H1 (cell line): ENCODE data around the gene POLR2H. TPM values are rescaled to one million over a fixed set of nuclear protein-coding genes. Genes with fewer than 3 reads are reported as not detected.

Experiments
- CBX8 ChIP-seq: fragments of 300-800, 300-1000 bp; sonication (generic); IDR thresholded peaks from 2 replicates; pipeline ENCODE4 v1.7.1; 2016; ENCODE audit warnings: low read depth, low read length, borderline replicate concordance
- CHD1 ChIP-seq: IDR thresholded peaks from 2 replicates; pipeline ENCODE4 v1.6.1; 2012; ENCODE audit warnings: low read depth, low read length, improper control_type of control experiment
- polyA plus RNA-seq, 7 experiments: library from polyadenylated mRNA; depleted of rRNA in 3 of 7; stranded (reverse) in 5 of 7; unstranded in 2 of 7; fragments of >200 nt in 5 of 7; fragments of 200-250 nt in 2 of 7; gene quantifications; 1 replicate in 5 of 7; 2 replicates in 1 of 7; 4 replicates in 1 of 7; pipeline versions ENCODE4 v1.2.1 to v1.2.3, GENCODE V29; 2011 to 2013; ENCODE audit warnings: missing spikeins in 2 of 7, mixed read lengths in 2 of 7
- total RNA-seq: library from RNA; stranded (reverse); fragmentation: NEBNext Ultra II Directional; extraction: Animal tissue kit (Norgen Biotek cat#: 25700); gene quantifications from 2 replicates; pipeline ENCODE4 v1.2.1, GENCODE V29; 2021
- TF ChIP-seq, protein P1 (sequence below): fragments of 300-600 bp; sonication (generic); IDR thresholded peaks from 2 replicates; pipeline ENCODE4 v1.7.1; 2012; ENCODE audit warnings: low read length, moderate library complexity, mild to moderate bottlenecking, inconsistent platforms; ENCODE audit not compliant: insufficient replicate concordance

Gene POLR2H
- total and polyA plus RNA-seq, 2 of the 8 experiments (the other 6 are each of a cell fraction or from before 2014, with no cell fraction given): 113 to 335 TPM

GRCh38 chr3:184339001-184339400 lies 22.5 kb upstream of the POLR2H start (continued):
- TF ChIP-seq, protein P1, sequence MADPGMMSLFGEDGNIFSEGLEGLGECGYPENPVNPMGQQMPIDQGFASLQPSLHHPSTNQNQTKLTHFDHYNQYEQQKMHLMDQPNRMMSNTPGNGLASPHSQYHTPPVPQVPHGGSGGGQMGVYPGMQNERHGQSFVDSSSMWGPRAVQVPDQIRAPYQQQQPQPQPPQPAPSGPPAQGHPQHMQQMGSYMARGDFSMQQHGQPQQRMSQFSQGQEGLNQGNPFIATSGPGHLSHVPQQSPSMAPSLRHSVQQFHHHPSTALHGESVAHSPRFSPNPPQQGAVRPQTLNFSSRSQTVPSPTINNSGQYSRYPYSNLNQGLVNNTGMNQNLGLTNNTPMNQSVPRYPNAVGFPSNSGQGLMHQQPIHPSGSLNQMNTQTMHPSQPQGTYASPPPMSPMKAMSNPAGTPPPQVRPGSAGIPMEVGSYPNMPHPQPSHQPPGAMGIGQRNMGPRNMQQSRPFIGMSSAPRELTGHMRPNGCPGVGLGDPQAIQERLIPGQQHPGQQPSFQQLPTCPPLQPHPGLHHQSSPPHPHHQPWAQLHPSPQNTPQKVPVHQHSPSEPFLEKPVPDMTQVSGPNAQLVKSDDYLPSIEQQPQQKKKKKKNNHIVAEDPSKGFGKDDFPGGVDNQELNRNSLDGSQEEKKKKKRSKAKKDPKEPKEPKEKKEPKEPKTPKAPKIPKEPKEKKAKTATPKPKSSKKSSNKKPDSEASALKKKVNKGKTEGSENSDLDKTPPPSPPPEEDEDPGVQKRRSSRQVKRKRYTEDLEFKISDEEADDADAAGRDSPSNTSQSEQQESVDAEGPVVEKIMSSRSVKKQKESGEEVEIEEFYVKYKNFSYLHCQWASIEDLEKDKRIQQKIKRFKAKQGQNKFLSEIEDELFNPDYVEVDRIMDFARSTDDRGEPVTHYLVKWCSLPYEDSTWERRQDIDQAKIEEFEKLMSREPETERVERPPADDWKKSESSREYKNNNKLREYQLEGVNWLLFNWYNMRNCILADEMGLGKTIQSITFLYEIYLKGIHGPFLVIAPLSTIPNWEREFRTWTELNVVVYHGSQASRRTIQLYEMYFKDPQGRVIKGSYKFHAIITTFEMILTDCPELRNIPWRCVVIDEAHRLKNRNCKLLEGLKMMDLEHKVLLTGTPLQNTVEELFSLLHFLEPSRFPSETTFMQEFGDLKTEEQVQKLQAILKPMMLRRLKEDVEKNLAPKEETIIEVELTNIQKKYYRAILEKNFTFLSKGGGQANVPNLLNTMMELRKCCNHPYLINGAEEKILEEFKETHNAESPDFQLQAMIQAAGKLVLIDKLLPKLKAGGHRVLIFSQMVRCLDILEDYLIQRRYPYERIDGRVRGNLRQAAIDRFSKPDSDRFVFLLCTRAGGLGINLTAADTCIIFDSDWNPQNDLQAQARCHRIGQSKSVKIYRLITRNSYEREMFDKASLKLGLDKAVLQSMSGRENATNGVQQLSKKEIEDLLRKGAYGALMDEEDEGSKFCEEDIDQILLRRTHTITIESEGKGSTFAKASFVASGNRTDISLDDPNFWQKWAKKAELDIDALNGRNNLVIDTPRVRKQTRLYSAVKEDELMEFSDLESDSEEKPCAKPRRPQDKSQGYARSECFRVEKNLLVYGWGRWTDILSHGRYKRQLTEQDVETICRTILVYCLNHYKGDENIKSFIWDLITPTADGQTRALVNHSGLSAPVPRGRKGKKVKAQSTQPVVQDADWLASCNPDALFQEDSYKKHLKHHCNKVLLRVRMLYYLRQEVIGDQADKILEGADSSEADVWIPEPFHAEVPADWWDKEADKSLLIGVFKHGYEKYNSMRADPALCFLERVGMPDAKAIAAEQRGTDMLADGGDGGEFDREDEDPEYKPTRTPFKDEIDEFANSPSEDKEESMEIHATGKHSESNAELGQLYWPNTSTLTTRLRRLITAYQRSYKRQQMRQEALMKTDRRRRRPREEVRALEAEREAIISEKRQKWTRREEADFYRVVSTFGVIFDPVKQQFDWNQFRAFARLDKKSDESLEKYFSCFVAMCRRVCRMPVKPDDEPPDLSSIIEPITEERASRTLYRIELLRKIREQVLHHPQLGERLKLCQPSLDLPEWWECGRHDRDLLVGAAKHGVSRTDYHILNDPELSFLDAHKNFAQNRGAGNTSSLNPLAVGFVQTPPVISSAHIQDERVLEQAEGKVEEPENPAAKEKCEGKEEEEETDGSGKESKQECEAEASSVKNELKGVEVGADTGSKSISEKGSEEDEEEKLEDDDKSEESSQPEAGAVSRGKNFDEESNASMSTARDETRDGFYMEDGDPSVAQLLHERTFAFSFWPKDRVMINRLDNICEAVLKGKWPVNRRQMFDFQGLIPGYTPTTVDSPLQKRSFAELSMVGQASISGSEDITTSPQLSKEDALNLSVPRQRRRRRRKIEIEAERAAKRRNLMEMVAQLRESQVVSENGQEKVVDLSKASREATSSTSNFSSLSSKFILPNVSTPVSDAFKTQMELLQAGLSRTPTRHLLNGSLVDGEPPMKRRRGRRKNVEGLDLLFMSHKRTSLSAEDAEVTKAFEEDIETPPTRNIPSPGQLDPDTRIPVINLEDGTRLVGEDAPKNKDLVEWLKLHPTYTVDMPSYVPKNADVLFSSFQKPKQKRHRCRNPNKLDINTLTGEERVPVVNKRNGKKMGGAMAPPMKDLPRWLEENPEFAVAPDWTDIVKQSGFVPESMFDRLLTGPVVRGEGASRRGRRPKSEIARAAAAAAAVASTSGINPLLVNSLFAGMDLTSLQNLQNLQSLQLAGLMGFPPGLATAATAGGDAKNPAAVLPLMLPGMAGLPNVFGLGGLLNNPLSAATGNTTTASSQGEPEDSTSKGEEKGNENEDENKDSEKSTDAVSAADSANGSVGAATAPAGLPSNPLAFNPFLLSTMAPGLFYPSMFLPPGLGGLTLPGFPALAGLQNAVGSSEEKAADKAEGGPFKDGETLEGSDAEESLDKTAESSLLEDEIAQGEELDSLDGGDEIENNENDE: no peak
- TF ChIP-seq CBX8: no peak
- no peak for TF ChIP-seq CHD1
